Epidermal melanocyte (primary cell): Measurements from ENCODE around the gene PPFIBP1.
"Not testable (repeated sequence)": the region's sequence is repeated elsewhere in the genome, so short reads cannot be mapped to it uniquely, and the experiment has no call there.

Experiments used
- DNase-seq: peaks from one replicate; pipeline ENCODE4 v3.0.0; 2011; ENCODE audit warnings: low spot score; ENCODE audit not compliant: insufficient read length

PPFIBP1 gene

DNA sequence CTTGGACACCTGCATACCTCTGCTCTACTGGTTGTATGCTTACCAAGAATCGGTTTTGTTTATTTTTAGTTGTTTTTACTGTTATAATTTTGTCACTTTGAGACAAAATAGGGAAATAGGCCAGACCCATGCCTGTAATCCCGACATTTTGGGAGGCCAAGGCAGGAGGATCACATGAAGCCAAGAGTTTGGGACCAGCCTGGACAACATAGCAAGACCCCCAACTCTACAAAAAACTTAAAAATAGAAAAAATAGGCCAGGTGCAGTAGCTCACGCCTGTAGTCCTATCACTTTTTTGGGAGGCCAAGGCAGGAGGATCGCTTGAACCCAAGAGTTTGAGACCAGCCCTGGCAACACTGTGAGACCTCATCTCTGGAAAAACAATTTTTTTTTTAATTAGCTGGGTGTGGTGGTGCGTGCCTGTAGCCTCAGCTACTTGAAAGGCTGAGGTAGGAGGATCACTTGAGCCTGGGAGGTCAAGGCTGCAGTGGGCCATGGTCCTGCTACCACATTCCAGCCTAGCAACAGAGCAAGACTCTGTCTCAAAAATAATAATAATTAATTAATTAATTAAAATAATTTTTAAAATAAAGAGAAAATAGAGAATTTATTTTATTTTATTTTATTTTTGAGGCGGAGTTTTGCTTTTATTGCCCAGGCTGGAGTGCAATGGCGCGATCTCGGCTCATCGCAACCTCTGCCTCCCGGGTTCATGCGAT, 185.4 kb downstream of the PPFIBP1 start:
- no peak for DNase-seq

DNA sequence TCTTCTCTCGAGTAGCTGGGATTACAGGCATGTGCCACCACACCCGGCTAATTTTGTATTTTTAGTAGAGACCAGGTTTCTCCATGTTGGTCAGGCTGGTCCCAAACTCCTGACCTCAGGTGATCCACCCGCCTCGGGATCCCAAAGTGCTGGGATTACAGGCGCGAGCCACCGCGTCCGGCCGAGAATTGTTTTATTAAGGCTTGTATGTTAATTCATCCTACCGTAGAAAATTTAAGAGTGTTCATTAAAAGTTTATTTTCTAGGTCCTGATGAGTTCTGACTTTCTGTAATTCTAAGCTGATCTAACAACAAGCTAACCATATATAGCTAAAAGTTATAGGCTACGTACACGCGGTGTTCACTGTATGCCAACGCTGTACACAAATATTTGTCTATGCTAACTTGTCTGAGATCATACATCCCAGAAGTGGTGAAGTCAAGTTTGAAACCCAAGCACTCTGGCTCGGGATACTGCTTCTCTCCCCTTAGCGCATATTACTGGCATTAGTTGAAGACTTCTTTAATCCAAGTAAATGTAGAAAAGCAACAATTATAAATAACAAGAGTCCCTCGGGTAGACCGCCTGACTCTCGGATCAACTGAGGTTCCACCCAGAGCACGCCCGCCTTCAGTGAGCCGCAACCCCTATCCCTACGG, 186.1 kb downstream of the PPFIBP1 start:
- DNase-seq: no peak

DNA sequence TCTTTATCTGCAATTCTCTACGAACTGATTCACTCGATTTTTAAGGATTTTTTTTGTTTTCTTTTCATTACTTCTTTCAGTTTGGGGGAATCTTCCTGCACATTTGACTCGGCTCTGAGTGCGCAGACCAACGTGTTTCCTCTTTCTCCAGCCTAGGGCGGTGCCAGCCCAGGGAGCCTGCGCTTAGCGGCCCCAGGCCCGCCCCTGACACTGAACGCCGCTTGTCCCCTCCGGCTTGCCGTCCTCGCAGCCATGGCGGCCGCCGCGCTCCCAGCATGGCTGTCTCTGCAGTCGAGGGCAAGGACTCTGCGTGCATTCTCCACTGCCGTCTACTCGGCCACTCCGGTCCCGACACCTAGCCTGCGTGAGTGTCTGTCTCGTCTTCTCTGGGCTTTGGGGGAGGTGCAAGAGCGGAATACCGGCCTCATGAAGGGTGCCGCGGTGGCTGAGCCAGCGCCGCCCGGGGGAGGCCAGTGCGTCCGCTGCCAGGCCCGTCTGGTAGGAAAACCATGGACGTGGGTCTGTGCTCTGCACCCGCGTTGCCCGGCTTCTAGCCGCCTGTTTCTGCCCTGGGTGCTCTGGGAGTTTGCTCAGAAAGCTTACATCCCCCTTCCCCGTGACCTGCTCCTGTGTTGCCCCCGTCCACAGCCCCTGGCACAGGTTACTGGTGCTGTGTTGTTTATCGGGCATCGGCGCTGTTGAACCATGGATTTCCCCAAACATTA, 186.7 kb downstream of the PPFIBP1 start, which contains the start of gene MRPS35:
Gene MRPS35 (plus strand): TSS at position 241 of the 725 bp plus-strand sequence. CDS start 12 bp downstream, at position 253.
- no peak for DNase-seq

DNA sequence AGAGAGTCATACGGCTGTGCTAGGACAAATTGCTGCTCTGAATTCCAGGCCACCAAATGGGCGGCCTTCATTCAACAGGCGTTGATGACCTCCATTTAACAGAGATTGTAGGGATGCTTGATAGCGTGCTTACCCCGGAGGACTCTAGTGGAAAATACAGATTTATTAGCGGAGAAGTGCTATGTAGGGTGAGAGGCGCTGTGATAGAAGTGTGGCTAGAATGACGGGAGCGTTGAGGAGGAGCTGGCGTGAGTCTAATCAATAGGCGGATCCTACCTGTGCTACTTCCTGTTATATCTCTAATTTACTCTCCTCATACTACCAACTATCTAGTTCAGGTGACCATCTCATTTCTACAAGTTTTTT, 187.3 kb downstream of the PPFIBP1 start:
- DNase-seq: no peak

DNA sequence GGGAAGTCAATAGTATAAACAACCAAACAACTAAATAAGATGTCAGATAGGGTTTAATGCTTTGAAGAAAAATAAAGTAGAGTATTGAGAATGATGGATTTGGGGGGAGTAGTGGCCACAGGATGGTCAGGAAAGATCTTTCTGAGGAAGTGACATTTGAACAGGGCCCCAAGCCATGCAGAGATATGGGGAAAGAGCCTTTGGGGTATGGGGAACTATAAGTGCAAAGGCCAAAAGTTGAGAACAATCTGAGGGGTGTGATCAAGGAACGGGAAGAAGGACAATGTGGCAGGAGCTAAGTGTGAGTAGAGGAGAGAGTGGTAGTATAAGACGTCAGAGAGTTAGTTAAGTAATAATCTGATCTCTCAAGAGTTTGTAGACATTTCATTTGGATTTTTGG, 188.0 kb downstream of the PPFIBP1 start:
- DNase-seq: no peak

DNA sequence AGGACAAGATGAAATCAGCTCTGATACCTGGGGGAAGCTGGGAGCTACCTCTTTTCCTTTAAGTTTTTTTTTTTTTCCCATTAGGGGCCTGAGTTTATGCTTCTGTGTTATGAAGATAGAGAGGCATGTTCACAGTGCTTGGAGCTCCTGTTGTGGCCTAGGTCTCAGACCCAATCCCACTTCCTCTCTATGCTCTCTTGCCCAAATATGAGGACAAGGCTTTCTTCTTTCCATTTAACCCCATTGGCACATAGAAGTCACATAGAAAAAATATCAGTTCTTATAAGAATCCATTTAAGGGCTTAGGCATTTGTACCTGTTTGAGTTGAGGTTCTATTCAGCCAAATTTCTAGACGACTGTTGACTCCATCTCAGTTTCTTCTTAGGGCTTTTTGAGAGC, 199.2 kb downstream of the PPFIBP1 start:
- no peak for DNase-seq

DNA sequence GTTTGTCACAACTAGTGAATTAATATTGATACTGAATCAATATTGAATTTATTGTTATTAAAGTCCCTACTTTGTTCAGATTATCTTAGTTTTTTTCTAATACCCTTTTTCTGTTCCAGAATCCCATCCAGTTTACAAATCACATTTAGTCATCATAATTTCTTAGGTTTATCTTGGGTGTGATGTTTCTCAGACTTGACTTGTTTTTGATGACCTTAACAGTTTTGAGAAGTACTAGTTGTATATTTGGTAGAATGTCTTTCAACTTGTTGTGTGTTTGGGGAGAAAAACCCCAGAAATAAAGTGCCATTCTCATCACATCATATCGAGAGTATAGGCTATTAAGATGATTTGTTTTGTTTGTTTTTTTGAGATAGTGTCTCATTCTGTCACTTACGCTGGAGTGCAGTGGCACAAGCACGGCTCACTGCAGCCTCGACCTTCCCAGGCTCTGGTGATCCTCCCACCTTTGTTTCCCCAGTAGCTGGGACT, 206.1 kb downstream of the PPFIBP1 start:
- no peak for DNase-seq

DNA sequence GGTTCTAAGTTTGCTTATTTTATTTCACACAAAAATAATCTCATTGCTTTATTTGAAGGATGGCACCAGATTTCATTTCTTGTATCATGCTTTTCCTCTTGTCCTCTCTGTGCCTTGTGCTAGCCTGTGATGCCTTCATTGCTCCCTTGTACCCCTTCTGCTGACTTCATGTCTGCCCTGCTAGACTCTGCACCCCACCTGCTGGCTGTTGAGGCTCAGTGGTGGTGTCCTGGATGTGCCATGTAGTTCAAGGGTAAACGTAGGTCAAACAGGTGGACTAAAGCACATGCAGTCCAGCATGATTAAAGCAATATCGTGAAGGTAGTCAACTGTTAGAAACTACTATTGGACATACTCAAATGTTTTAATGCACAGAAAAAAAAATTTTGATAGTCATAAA, 208.3 kb downstream of the PPFIBP1 start:
- no peak for DNase-seq

DNA sequence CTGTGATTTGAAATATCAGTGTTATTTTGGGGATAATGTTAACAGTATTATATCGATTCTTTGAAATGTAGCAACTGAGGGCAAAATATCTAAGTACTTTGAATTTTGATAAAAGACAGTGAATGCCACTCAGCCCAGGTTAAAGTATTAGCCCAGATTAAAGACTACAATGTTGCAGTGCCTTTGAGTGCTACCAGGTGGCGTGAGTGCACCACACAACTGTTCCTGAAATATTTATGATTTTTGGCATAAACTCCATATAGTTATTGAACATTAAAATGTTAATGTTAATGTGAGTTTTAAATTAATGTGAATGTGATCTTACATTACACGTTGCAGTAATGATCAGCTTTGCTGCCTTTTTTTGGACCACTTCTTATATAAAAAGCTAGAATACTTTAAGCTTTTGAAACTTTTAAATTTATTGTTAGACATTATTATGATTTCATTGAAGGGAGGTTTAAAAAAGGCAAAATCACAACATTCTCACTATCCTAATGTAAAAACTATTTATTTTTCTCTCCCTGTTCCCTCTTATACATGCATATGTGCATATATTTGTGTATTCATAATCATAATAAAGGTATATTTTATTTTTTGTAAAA, 209.1 kb downstream of the PPFIBP1 start:
- no peak for DNase-seq

DNA sequence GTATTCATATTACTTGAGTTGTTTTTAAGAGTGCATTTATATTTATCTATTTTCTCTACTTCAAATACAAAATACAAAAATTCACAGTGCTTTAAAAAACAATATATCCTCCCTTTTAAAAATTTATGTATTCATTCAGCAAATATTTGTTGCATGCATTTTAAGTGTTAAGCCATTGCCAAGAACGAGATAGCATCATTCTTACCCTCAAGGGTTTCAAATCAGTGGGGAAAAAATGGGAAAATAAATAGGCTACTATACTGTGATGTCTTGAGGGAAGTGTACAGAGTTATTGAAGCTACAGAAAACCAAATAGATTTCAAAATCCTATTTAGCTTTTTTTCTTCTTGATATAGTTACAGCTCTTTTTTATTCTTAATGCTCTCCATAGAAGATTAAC, 209.8 kb downstream of the PPFIBP1 start:
- no peak for DNase-seq

DNA sequence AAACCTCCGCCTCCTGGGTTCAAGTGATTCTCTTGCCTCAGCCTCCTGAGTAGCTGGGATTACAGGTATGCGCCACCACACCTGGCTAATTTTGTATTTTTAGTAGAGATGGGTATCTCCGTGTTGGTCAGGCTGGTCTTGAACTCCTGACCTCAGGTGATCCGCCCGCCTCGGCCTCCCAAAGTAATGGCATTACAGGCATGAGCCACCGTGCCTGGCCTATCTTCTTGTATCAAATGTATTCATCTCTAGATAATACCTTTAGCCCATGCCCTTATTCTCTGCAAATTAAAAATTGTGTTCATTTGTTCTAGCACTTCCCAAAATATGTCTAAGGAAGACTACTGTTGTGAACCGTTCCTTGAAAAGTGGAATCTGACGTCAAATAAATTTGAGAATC, 210.3 kb downstream of the PPFIBP1 start:
- DNase-seq: not testable (repeated sequence)

DNA sequence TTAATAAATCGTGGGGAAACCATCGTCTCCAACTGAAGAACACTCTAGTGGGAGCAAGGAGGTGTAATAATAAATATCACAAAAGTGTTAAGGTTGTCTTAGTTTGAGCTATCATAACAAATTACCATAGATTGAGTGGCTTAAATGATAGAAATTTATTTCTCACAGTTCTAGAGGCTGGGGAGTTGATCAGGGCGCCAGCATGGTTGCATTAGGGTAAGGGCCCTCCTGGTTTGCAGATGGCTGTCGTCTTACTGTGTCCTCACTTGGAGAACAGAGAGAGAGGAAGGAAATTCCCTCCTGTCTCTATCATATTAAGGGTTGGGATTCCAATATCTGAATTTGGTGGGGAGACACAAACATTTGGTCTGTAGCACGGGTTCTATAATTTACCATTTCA, 219.6 kb downstream of the PPFIBP1 start:
- no peak for DNase-seq
